AG08395 (cell line): Measurements from ENCODE around the gene HMGXB3.
A peak's percentile ranks its signal among the peaks of the same experiment; 100 is the strongest.

Experiments used
- DNase-seq: peaks from one replicate; pipeline ENCODE4 v3.0.0; 2012; ENCODE audit warnings: mixed read lengths, low spot score

The HMGXB3 gene

GRCh38 chr5:150052956-150053712 is 52.6 kb downstream of the HMGXB3 start:
- peak; percentile 71 for DNase-seq

DNA sequence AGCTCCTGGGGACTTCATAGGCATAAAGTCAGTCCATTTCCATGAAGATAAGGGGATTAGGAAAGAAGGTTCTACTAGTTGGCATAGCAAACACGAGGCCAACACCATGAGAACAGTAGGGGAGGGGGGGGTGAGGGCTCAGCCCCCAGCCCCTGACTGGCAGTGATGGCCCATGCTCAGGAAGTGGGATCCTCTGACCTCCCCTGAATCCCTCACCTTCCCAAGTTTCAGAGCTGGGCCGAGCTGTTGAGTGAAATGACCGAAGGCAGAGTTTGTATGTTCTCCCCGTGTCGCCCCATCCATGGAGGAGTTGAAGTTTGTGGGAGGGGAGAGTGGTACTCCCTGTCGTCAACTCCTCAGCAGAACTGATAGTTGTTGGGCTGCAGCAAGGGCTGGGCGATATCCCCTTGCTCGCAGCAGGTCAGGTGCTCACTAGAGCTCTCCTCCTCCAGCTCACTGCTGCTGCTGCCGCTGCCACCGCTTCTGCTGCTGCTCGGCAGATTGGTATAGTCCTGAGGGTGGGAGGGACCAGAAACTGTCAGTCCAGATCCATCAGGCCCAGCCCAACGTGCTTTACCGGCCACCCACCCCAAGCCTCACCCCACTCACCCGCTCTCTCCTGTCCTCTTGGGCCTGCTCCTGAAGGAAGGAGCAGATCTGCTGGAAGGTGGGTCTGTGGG is 53.3 kb downstream of the HMGXB3 start:
- DNase-seq, result no peak

GRCh38 chr5:150054569-150054968 is 54.0 kb downstream of the HMGXB3 start:
- no peak for DNase-seq

- no peak for DNase-seq
These were observed 55.0 kb downstream of the HMGXB3 start for GRCh38 chr5:150055326-150056074.

GRCh38 chr5:150056075-150056443 is 55.5 kb downstream of the HMGXB3 start:
- DNase-seq, result no peak

GRCh38 chr5:150057052-150057451 is 56.5 kb downstream of the HMGXB3 start:
- DNase-seq, result no peak

GRCh38 chr5:150057511-150057910 is 57.0 kb downstream of the HMGXB3 start:
- DNase-seq, result no peak

DNA sequence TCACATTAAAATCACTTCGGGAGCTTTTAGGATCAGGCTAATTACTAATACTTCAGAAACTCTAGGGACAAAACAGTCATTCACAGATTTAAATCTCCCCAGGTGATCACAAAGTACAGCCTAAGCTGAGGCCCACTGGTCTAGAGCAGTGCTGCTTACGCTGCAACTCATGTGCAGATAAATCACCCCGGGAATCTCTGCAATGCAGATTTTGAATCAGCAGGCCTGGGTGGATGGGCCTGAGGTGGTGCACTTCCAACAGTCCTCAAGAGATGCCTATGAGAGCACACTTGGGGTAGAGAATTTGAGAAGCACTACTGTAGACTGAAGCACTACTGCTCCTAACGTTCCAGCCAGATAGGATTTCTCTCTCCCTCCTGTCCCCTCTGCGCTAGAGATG is 57.5 kb downstream of the HMGXB3 start:
- DNase-seq, result no peak

DNA sequence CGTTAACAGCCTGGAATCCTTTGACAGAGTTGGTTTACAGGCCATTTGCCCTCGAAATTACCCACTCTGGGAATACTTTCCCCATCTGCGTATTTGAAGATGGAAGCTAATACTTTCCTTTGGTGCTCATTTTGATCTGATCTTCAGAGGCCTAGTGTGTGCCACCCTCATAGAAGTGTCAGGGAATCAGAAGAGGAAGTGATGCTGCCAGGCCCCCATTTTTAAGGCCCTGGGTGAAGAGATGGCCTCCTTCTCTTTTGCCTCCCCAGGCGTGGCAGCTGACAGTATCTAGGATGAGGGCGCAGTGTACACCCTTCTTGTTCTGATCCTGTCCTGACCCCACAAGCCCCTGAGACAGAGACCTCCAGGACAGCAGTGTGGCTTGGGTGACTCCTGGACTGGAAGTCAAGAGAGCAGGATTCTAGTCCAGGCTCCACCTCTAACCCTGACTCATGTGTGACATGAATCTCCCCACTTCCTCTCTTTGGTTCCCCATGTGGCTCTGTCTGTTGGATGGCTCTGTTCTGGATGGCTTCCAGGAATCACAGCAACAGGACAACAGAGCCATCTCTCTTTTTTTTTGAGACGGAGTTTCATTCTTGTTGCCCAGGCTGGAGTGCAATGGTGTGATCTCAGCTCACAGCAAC is 58.1 kb downstream of the HMGXB3 start:
- DNase-seq, result peak; percentile 96

DNA sequence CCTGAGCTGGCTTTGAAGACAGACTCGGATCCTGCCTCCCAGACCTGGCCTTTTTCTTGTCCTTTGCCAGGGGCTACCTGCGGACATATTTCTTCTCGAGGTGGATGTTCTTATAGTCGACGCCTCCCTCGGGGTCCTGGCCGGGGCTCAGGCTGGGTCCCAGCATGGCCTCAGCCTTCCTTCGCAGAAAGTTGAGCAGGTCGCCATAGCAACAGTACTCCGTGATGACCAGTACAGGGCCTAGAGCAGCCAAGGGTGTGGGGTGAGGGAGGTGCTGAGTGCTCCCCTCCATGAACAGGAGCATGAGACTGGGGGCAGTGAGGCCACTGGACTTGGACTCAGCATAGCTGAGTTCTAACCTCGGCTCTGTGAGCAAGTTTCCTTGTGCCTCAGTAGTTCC is 59.1 kb downstream of the HMGXB3 start:
- no peak for DNase-seq

DNA sequence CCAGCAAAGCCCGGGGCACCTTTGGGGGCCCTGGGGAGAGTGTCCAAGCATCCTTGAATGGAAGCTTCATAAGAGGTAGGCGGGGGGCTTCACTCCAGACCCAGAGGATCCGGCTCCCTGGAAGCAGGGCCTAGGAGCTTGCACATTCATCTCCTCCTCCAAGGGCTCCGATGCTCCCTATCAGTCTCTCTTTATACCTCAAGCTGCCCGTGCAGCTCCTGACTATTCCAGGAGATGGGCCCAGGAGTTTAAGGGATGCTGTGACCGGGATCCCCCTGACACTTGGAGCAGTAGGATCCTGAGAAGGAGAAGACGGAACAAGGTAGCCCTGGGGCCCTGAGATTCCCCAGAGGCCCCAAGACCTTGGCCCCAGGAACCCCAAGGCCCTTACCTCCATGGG is 59.9 kb downstream of the HMGXB3 start:
- DNase-seq, result no peak

GRCh38 chr5:150061538-150061995 is 61.0 kb downstream of the HMGXB3 start:
- DNase-seq, result no peak

- no peak for DNase-seq
These were observed 61.8 kb downstream of the HMGXB3 start for GRCh38 chr5:150062216-150062922.

DNA sequence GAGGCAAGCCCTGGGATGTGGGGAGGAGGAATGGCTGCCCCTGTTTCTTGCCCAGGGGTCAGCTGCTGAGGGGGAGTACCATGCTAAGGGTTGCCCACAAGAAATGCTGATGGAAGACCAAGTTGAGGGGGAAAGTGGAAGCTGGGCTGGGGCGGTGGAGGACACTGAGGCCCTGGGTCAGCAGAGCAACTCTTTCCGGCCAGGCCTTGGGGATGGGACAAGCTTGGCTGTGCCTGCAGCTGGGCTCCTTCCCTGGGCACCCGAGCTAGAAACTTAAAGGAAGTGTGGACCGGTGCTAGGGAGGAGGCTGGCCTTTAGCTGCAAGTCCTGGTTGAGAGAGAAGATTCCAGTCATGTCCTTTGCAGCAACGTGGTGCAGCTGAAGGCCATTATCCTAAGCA is 63.1 kb downstream of the HMGXB3 start:
- no peak for DNase-seq

DNA sequence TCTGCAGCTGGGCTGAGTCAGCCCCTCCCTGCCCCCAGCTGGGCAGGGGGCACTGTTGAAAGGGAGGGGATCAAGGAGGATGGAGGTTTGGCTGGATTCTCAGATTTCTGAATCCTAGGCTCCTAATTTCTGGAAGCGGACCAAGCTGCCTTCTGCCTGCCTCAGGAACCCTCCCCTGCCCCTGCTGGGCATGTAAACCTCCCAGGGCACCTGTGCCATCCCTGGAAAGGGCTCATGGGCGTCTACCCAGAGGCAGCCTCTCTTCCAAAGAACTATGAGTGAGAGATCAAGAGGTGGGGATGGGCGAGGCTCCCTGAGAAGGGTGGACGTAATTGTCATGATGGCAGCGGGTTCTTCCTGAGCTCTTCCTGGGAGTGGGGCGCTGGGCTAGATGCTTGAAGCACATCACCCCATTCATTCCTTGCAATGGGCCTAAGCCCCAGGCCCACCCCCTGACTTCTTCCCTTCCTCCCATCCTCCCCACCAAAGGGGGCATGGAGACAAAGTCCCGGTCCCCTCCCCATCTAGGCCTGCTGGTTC is 64.2 kb downstream of the HMGXB3 start:
- no peak for DNase-seq

GRCh38 chr5:150065346-150065745 is 64.8 kb downstream of the HMGXB3 start:
- peak; percentile 65 for DNase-seq

GRCh38 chr5:150065886-150066285 is 65.3 kb downstream of the HMGXB3 start:
- no peak for DNase-seq

- no peak for DNase-seq
These were observed 65.9 kb downstream of the HMGXB3 start for GRCh38 chr5:150066436-150066835.

DNA sequence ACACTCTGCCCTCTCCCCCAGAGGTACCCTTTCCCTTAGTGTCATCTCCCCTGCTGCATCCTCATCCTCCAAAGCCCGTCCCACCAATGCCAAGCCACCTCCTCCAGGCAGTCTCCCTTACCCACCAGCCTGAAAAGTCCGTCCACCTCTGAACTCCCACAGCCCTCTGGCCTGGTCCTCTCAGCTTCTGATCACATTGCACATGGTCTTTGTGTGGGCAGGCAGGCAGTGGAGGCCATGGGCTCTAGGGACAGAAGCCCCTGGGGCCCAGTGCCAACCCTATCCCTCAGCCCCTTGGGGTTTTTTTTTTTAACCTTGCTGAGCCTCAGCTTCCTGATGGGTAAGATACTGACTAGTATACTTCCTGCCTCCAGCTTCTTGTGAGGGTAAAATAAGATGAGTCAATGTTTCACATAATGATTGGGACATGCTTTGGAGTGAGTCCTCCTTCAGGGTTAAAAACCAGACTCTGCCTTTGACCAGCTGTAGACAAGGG is 66.4 kb downstream of the HMGXB3 start:
- DNase-seq, result peak; percentile 81

- DNase-seq, result no peak
These were observed 66.9 kb downstream of the HMGXB3 start for GRCh38 chr5:150067405-150067960.

DNA sequence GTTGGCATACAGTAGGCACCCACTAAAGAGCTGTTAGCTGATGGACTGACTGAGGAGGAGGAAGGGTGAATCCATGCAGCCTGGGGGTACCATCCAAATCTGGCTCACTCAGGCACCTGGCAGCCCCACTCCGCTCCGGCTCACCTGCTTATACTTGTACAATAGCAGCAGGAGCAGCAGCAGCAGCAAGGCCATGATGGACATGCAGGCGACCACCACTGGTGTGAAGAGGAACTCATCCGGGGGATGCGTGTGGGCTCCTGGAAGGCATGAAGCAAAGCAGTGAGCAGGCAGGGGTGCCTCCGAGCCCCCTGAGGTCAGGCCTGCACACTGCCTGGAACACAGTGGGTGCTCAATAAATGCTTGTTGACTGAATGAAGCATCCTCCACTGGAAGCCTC is 67.5 kb downstream of the HMGXB3 start:
- DNase-seq, result no peak
